Left ventricle myocardium superior (tissue), 1 donor: ENCODE measurements around the gene MZT1. TPM values are rescaled to one million over a fixed set of nuclear protein-coding genes. Genes with fewer than 3 reads are reported as not detected.
A peak's percentile ranks its signal among the peaks of the same experiment; 100 is the strongest.
"Not testable (repeated sequence)": the region's sequence is repeated elsewhere in the genome, so short reads cannot be mapped to it uniquely, and the experiment has no call there.

Experiments
- ATAC-seq: fragments of 200-7000 bp; cut with Tn5 transposase; one replicate; pipeline ENCODE4 v1.9.1; 2020; ENCODE audit warnings: mild to moderate bottlenecking, moderate library complexity
- DNase-seq: peaks from one replicate; pipeline ENCODE4 v3.0.0-alpha.2; 2020
- intact Hi-C: fragments of 100-400 bp; cut with micrococcal nuclease; formaldehyde crosslinking; loops from one replicate; pipeline ENCODE4 v1.11.0; 2022
- long read RNA-seq: library from polyadenylated mRNA; unstranded; transcript quantifications from one replicate; pipeline ENCODE4 v2.0.0, GENCODE V29; 2021
- total RNA-seq: library from RNA; stranded (reverse); fragmentation: NEBNext Ultra II Directional; extraction: Animal tissue kit (Norgen Biotek cat#: 25700); gene quantifications from one replicate; pipeline ENCODE4 v1.2.1, GENCODE V29; 2021
- donor health status: DM: no; HTN: yes; CAD: no; lungs with severe emphysema.

The MZT1 gene
- total RNA-seq, result 6.8 TPM
- long read RNA-seq, transcript MZT1-201 (3 exons, 2,299 nt), result major isoform, 18 of 19 reads
- long read RNA-seq, partial matches to known transcripts, result 0 of 19 reads
- long read RNA-seq, other reads (novel, unspliced or antisense), result 1 of 19 reads

GRCh38 chr13:72727417-72728289 lies at the start of gene MZT1, which contains the start of gene BORA:
MZT1 (minus strand) TSS chr13:72727629; CDS start chr13:72727602, 27 bp downstream.
BORA (plus strand) TSS chr13:72727923; CDS start chr13:72728941, 1,018 bp downstream.
- intact Hi-C loops, result no loop called here
- peak; percentile 99 for ATAC-seq
- DNase-seq, result peak; percentile 96

GRCh38 chr13:72774019-72774418 lies 46.6 kb upstream of the MZT1 start:
- ATAC-seq, result no peak

GRCh38 chr13:72763411-72763810 lies 36.0 kb upstream of the MZT1 start:
- DNase-seq (no peak), ATAC-seq (no peak)
- intact Hi-C loops, result no loop called here

More at GRCh38 chr13:72774019-72774418, 46.6 kb upstream of the MZT1 start:
- intact Hi-C loops, result no loop called here
- DNase-seq, result no peak

- intact Hi-C loops, result no loop called here
- no peak for ATAC-seq
- no peak for DNase-seq
Measured at GRCh38 chr13:72760189-72760588, 32.8 kb upstream of the MZT1 start.

GRCh38 chr13:72757792-72758535 lies 30.5 kb upstream of the MZT1 start:
- intact Hi-C loops, result no loop called here
- ATAC-seq (no peak), DNase-seq (no peak)

GRCh38 chr13:72754111-72754510 lies 26.7 kb upstream of the MZT1 start:
- ATAC-seq, result no peak
- intact Hi-C loops, result no loop called here
- DNase-seq, result no peak

GRCh38 chr13:72751220-72751619 lies 23.8 kb upstream of the MZT1 start:
- DNase-seq (no peak), ATAC-seq (no peak)
- intact Hi-C loops, result no loop called here

GRCh38 chr13:72745260-72745659 lies 17.8 kb upstream of the MZT1 start:
- intact Hi-C loops, result no loop called here
- DNase-seq (no peak), ATAC-seq (no peak)

GRCh38 chr13:72740015-72740414 lies 12.6 kb upstream of the MZT1 start:
- intact Hi-C loops, result no loop called here
- DNase-seq (no peak), ATAC-seq (no peak)

GRCh38 chr13:72737033-72737432 lies 9.6 kb upstream of the MZT1 start:
- intact Hi-C loops, result no loop called here

GRCh38 chr13:72728290-72728605 lies 819 bp upstream of the MZT1 start:
- DNase-seq (no peak), ATAC-seq (no peak)
- intact Hi-C loops, result no loop called here

More at GRCh38 chr13:72737033-72737432, 9.6 kb upstream of the MZT1 start:
- DNase-seq (no peak), ATAC-seq (no peak)

GRCh38 chr13:72726726-72727416 lies 558 bp downstream of the MZT1 start:
- DNase-seq (peak; percentile 60), ATAC-seq (peak; percentile 47)
- intact Hi-C loops, result no loop called here

- ATAC-seq, intact Hi-C loops, DNase-seq: not testable (repeated sequence)
Measured at GRCh38 chr13:72726185-72726584, 1.2 kb downstream of the MZT1 start.

GRCh38 chr13:72716776-72717175 lies 10.7 kb downstream of the MZT1 start:
- DNase-seq (no peak), ATAC-seq (no peak)
- intact Hi-C loops, result no loop called here

- intact Hi-C loops, result no loop called here
- ATAC-seq, result no peak
- DNase-seq, result no peak
Measured at GRCh38 chr13:72700509-72700908, 26.9 kb downstream of the MZT1 start.

- DNase-seq (no peak), ATAC-seq (no peak)
- intact Hi-C loops, result no loop called here
Measured at GRCh38 chr13:72698164-72698563, 29.3 kb downstream of the MZT1 start.

GRCh38 chr13:72696579-72696978 lies 30.9 kb downstream of the MZT1 start:
- no peak for DNase-seq
- intact Hi-C loops, result no loop called here
- no peak for ATAC-seq

GRCh38 chr13:72694314-72694713 lies 33.1 kb downstream of the MZT1 start:
- intact Hi-C loops, result no loop called here
- DNase-seq, result no peak
- ATAC-seq, result no peak

GRCh38 chr13:72693832-72694231 lies 33.6 kb downstream of the MZT1 start:
- DNase-seq (no peak), ATAC-seq (no peak)
- intact Hi-C loops, result no loop called here
